CMK (cell line): ENCODE results near the gene ABHD11.

Experiments
- DNase-seq: peaks from one replicate; pipeline ENCODE4 v3.0.0-alpha.2; 2010; ENCODE audit warnings: low read depth

Gene ABHD11

DNA sequence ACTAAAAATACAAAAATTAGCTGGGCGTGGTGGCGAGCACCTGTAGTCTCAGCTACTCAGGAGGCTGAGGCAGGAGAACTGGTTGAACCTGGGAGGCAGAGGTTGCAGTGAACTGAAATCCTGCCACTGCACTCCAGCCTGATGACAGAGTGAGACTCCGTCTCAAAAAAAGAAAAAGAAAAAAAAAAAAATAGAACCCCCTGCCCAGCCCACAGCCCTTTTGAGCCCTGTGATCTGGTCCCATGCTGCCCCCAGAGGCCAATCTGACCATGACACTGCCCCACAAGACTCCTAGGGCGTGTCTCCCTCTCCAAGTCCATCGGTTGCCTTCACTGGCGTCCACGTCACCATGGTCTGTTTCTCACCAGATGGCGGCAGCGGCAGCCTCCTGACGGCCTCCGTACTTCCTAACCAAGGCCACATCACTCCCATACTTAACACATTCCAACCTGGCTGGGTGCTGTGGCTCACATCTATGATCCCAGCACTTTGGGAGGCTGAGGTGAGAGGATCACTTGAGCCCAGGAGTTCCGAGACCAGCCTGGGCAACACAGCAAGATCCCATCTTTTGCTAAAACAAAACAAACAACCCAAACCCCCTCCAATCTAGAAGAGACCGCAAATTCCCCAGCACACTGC, 37.1 kb downstream of the ABHD11 start:
- no peak for DNase-seq

DNA sequence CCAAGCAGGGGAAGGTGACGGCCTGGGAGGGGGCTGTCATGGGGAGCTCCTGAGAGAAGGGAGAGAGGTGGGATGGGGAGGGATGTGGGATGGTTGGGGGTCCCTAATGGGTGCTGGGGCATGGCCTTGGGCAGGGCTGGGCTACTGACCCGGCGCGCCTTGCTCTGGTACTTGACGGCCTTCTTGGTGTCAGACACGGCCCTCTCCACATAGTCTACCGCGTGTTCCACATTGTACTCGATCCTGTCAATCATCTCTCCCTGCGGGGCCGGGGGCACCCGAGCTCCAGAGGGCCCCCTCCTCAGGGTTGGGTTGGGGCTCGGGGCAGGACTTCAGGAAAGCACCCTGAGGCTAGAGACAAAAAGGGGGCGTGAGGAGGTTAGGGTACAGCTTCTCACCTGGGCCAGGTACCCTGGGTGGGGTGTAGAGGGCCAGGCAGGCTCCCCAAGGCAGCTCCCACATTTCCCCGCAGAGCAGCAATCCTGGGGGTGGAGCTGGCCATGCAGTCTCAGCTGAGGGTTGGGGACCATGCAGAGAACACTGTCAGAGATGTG, 37.9 kb downstream of the ABHD11 start:
- DNase-seq: no peak

DNA sequence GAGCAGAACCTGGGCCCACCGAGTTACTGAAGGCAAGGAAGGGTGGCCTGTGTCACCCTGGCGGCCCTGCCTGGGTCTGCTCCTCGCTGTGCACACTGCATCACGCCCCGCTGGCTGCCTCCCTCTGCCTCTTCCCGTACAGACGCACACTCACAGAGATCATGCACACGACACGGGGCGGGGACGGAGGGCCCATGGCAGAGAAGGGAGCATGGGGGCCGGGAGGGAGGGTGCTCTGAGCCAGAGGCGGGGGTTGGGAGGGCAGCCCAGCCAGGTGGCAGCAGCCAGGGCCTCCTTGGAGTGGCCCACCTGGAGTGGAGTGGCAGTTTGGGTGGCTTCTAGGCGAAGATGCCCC, 38.6 kb downstream of the ABHD11 start:
- no peak for DNase-seq

DNA sequence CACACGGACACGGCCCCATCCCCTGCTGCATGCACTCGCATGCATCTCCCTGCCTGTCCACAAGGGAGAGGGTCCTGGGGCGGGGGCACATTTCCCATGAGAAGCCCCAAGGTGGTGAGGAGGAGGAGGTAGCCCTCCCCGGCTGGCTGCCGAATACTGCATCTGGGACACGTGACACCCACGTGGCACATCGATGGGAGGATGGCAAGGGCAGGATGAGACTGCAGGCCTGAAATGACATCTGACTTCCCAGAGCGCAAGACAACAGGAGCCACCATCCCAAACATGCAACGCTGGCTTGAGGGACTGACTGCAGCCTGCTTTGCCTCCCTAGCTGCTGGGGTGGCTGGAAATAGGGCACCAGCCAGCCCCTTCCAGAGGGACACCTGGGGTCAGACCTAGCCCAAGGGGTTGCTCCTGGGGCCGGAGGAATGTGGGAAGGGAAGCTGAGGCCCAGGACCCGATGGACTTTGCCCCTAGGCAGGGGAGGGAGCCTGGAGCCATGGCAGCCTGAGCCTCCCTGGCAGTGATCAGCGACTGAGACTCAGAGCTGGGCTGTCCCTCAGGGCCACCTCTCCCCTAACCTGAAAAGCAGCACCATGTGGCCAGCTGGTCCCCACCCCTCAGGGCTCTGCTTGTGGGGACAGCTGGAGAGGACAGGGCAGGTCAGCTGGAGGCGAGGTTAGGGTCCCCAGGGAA, 39.1 kb downstream of the ABHD11 start:
- no peak for DNase-seq

DNA sequence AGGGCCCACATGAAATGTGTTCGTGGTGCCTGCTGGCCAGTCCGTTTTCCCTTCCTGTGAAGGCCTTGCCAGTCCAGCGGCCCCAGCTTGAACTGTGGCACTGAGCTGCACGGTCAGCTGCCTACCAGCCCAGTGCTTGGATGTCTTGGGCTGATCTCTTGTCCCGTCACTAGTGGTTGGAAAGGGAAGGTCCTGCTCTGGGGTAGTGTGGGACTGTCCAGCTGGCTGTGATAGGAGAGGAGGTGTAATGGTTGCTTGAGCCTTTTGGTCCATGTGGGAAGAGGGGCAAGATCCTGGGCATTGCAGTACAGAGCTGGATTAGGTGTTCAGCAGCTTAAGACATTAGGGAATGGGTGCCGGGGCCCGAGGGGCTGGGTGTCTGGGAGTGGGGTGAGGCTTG, 40.2 kb downstream of the ABHD11 start:
- DNase-seq: no peak

DNA sequence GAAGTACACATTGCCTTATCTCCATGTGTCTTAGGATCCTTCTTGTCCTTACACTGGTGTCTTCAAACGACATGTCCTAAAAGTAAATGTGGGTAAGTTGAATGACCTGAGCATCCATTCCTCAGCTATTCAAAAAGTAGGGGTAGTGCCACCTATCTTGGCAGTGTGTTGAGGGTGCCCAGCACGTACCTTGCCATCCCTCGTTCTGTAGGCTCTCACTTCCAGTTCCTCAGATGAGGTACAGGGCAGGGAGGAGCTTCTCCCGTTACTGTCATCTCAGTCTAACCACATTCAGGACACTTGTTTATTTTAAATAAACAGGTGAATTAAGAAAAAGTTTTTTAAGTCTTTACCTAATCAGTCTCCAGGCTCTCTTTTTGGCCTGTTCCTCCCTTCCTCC, 42.2 kb downstream of the ABHD11 start:
- DNase-seq: no peak

DNA sequence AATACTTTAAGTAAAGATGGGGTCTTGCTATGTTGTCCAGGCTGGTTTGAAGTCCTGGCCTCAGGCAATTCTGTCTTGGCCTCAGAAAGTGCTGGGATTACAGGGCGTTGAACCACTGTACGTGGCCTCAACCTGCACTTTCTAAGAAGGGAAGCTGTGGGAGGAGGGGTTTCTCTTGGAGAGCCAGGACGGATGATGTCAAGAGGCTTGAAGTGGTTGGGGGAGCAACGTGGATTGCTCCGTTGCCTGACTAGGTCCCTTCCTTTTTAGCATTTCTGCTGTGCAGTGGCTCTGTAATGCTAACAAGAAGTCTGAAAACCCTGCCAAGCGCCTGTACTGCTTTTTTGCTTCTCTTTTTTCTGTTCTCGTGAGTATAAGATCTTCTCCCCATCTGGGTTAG, 48.0 kb downstream of the ABHD11 start:
- no peak for DNase-seq

DNA sequence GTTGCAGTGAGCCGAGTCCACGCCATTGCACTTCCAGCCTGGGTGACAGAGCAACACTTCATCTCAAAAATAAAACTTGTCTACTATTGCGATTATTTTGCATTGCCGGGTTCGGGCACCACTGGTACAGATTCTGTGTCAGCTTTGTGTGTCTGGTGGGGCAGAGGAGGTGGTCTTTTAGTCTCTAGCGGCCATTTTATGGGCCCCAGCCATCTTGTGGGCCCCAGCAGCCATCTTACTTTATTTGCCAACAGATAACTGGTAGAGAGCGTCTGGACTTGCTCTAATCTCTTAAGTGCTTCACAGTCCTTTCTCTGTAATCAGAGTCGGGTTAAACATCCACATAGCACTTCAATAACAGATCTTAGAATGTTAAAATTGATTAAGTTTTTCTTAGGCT, 50.3 kb downstream of the ABHD11 start:
- DNase-seq: no peak
